Tibial nerve (tissue), 4 donors: Measurements from ENCODE around the gene PITPNM1. TPM values are rescaled to one million over a fixed set of nuclear protein-coding genes. Genes with fewer than 3 reads are reported as not detected.

Experiments used
- DNase-seq, 2 donors: peaks; one replicate each; pipeline ENCODE4 v3.0.0-alpha.2; 2019; ENCODE audit warnings: low spot score in 2 of 2
- H3K27ac ChIP-seq, 4 donors: fragments of 200-600 bp; sonication (generic) in 3 of 4; one replicate each; pipeline ENCODE4 v1.5.1; 2017 to 2019; ENCODE audit warnings: mild to moderate bottlenecking in 1 of 4
- H3K27me3 ChIP-seq, 2 donors: fragments of 200-600 bp; sonication (generic) in 1 of 2; one replicate each; pipeline versions ENCODE4 v1.5.1 to v1.6.0; 2017 to 2019
- H3K36me3 ChIP-seq, 3 donors: fragments of 200-600 bp; sonication (generic); one replicate each; pipeline ENCODE4 v1.5.1; 2018 to 2019
- H3K4me1 ChIP-seq, 4 donors: fragments of 200-600 bp; sonication (generic) in 3 of 4; one replicate each; pipeline ENCODE4 v1.5.1; 2017 to 2019
- H3K4me3 ChIP-seq, 4 donors: fragments of 200-600 bp; sonication (generic) in 3 of 4; one replicate each; pipeline ENCODE4 v1.5.1; 2017 to 2019; ENCODE audit warnings: mild to moderate bottlenecking in 1 of 4, moderate library complexity in 1 of 4
- H3K9me3 ChIP-seq, 4 donors: fragments of 200-600 bp; sonication (generic) in 3 of 4; one replicate each; pipeline ENCODE4 v1.5.1; 2017 to 2019
- EP300 ChIP-seq, 2 donors: sonication (generic); formaldehyde crosslinking; IDR thresholded peaks; one replicate each; pipeline ENCODE4 v1.6.1; 2017; ENCODE audit warnings: antibody characterized with exemption in 2 of 2, mild to moderate bottlenecking in 1 of 2
- POLR2A ChIP-seq, 2 donors: fragments of 450-650 bp; IDR thresholded peaks; one replicate each; pipeline ENCODE4 v1.6.1; 2017; ENCODE audit warnings: antibody characterized with exemption in 2 of 2, mild to moderate bottlenecking in 2 of 2, moderate library complexity in 2 of 2
- WGBS, 2 donors: methylation state at CpG; one replicate each; pipeline ENCODE4 v1.1.5; 2018; 5-methylcytosine and 5-hydroxymethylcytosine counted together
- total RNA-seq, 4 donors: library from RNA; depleted of rRNA; stranded (reverse); fragments of >200 nt; gene quantifications; one replicate each; pipeline ENCODE4 v1.1.0, GENCODE V29; 2016
- TF ChIP-seq, protein P1 (sequence below), 5 experiments: fragments of 200-600 bp in 3 of 5; fragments of 450-650 bp in 2 of 5; sonication (generic) in 3 of 5; IDR thresholded peaks; one replicate each; pipeline ENCODE4 v1.5.1; 2016 to 2019; ENCODE audit warnings: antibody characterized with exemption in 5 of 5, mild to moderate bottlenecking in 3 of 5, moderate library complexity in 2 of 5

Gene PITPNM1
- total RNA-seq, 4 donors from 2014 or later: 22.8 to 69.6 (median 38.6) TPM

DNA sequence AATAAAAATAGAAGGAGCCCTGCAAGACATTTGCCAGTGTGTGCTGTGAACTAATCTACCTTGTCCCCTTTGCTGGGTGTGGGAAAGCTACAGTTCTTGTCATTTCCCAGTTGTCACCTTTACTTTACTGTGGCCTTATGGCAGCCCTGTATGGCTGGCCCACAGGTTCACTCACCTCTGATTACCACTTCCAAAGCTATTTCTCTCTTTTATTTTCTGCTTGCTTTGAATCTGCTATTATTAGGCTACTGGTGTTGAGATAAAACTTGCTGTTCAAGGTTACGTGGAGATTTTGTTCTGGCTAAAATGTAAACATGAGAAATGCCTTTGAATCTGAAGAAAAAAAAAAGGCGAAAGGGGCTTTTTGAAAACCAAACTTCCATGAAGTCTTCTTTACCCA lies 27.7 kb upstream of the PITPNM1 start:
- WGBS, 2 donors: 84 to 93% methylated on average over 2 of the region's 2 CpGs
- Histone ChIP-seq H3K9me3 (peaks cover 0 to 15% (median 0%) of the 10 kb centered on the region in 4 donors), H3K4me3 (no peak overlapping the region), H3K36me3 (no peaks in the 10 kb centered on the region), H3K27ac (no peak overlapping the region), H3K27me3 (peaks cover 0 to 7% of the 10 kb centered on the region in 2 donors), H3K4me1 (no peaks in the 10 kb centered on the region)
- TF ChIP-seq, protein P1, sequence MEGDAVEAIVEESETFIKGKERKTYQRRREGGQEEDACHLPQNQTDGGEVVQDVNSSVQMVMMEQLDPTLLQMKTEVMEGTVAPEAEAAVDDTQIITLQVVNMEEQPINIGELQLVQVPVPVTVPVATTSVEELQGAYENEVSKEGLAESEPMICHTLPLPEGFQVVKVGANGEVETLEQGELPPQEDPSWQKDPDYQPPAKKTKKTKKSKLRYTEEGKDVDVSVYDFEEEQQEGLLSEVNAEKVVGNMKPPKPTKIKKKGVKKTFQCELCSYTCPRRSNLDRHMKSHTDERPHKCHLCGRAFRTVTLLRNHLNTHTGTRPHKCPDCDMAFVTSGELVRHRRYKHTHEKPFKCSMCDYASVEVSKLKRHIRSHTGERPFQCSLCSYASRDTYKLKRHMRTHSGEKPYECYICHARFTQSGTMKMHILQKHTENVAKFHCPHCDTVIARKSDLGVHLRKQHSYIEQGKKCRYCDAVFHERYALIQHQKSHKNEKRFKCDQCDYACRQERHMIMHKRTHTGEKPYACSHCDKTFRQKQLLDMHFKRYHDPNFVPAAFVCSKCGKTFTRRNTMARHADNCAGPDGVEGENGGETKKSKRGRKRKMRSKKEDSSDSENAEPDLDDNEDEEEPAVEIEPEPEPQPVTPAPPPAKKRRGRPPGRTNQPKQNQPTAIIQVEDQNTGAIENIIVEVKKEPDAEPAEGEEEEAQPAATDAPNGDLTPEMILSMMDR (IDR thresholded peaks at IDR 0.05): no peak
- TF ChIP-seq POLR2A (IDR thresholded peaks at IDR 0.05) (no peak), EP300 (IDR thresholded peaks at IDR 0.05) (no peak)
- no peak for DNase-seq

DNA sequence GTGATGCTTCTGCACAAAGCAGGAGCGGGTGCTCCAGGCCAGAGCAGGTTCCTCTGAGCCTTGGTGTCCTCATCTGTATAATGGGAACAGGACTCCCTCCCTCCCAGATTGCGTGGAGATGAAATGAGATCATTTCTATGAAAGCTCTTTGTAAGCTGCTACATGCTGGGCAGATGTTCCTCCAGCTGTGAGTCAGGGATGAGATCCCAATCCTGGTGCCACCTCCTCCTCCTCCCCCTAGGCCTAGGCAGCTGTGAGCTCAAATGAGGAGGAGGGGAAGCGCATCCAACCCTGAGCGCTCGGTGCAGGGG lies 25.1 kb upstream of the PITPNM1 start:
- Histone ChIP-seq H3K9me3 (peaks cover 0 to 15% (median 0%) of the 10 kb centered on the region in 4 donors), H3K27ac (no peak overlapping the region), H3K36me3 (no peaks in the 10 kb centered on the region), H3K27me3 (peaks cover 0 to 7% of the 10 kb centered on the region in 2 donors), H3K4me3 (no peak overlapping the region), H3K4me1 (no peaks in the 10 kb centered on the region)
- WGBS, 2 donors: 76 to 81% methylated on average over 3 to 5 of the region's 5 CpGs
- TF ChIP-seq POLR2A (IDR thresholded peaks at IDR 0.05) (no peak), EP300 (IDR thresholded peaks at IDR 0.05) (no peak)
- TF ChIP-seq, protein P1 (IDR thresholded peaks at IDR 0.05): no peak
- DNase-seq: no peak

DNA sequence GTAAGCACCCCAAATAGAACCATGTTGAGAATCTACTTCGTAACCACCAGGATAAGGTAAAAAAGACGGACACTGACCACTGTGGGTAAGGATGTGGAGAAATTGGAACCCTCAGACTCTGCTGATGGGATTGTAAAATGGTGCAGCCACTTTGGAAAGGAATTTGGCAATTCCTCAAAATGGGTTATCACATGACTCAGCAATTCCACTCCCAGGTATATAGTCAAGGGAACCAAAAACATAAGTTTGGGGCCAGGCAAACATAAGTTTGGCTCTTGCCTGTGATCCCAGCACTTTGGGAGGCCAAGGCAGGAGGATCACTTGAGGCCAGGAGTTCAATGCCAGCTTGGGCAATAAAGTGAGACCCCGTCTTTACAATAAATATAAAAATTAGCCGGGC lies 23.2 kb upstream of the PITPNM1 start:
- Histone ChIP-seq H3K4me3 (no peak overlapping the region), H3K36me3 (no peaks in the 10 kb centered on the region), H3K9me3 (peaks cover 0 to 2% (median 0%) of the 10 kb centered on the region in 4 donors), H3K27me3 (peaks cover 0 to 7% of the 10 kb centered on the region in 2 donors), H3K27ac (no peak overlapping the region), H3K4me1 (no peaks in the 10 kb centered on the region)
- TF ChIP-seq EP300 (IDR thresholded peaks at IDR 0.05) (no peak), POLR2A (IDR thresholded peaks at IDR 0.05) (no peak)
- TF ChIP-seq, protein P1 (IDR thresholded peaks at IDR 0.05): no peak
- DNase-seq: no peak
- 91 to 95% methylated on average over 4 of the region's 4 CpGs for WGBS, 2 donors

DNA sequence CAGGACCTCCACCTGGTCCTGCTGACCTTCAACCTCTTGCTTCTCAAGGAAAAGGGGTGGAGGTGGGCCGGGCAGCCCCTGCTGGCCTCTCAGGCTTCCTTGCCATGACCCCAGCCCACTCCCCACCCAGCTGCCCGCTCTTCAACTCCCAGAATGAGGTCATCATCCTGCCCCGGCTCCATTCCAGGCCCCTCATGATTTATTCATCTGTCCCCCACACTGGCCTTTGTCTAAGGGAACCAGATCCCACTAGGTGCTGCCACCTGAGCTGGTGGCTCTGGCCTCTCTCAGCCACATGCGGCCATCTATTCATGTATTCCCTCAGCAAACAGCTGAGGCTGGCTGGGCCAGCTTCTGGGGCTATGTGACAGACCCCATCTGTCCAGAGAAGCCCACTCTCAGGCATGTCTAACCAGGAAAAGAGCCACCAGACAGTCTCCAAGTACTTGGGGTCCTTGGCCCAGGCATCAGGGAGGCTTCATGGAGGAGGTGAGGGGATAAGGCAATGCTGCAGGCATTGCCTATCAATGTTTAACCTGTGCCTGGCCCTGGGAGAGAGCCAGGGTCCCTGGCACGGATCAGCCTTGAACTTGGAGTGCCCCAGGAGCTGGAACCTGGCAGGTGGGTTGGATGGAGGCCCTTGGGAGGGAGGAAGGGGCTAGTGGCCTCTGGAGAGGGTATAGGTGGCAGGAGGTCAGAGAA lies 20.3 kb upstream of the PITPNM1 start:
- TF ChIP-seq EP300 (IDR thresholded peaks at IDR 0.05): no peak
- no peak for TF ChIP-seq POLR2A (IDR thresholded peaks at IDR 0.05)
- TF ChIP-seq, protein P1 (IDR thresholded peaks at IDR 0.05): no peak
- no peak overlapping the region for H3K27ac ChIP-seq
- peaks cover 0 to 7% of the 10 kb centered on the region in 2 donors for H3K27me3 ChIP-seq
- no peak overlapping the region for H3K4me3 ChIP-seq
- DNase-seq: no peak
- no peaks in the 10 kb centered on the region for H3K36me3 ChIP-seq
- no peaks in the 10 kb centered on the region for H3K9me3 ChIP-seq
- WGBS, 2 donors: 54 to 57% methylated on average over 5 of the region's 5 CpGs
- no peaks in the 10 kb centered on the region for H3K4me1 ChIP-seq

DNA sequence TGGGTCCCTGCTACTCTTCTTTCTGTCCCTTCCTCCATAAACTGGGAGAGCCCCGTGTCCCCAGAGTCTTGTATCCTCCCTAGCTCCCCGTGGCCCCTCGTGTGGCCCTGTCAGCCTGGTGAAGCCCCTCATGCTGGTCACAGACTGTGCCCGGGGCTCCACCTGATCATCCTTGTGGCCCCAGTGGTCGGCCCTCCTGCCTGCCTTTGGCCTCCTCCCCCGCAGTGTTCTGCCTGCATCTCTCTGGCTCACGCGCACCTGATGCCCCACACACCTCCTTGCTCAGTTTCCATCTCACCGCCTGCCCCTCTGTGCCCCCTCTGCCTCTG lies 19.3 kb upstream of the PITPNM1 start:
- Histone ChIP-seq H3K4me3 (no peak overlapping the region), H3K27me3 (peaks cover 0 to 6% of the 10 kb centered on the region in 2 donors), H3K27ac (no peak overlapping the region), H3K9me3 (no peaks in the 10 kb centered on the region), H3K36me3 (no peaks in the 10 kb centered on the region), H3K4me1 (no peaks in the 10 kb centered on the region)
- TF ChIP-seq EP300 (IDR thresholded peaks at IDR 0.05) (no peak), POLR2A (IDR thresholded peaks at IDR 0.05) (no peak)
- TF ChIP-seq, protein P1 (IDR thresholded peaks at IDR 0.05): no peak
- DNase-seq: no peak
- WGBS, 2 donors: 86 to 93% methylated on average over 9 of the region's 9 CpGs
